Sigmoid colon (tissue), 4 donors: ENCODE results near the gene TGFBR2.

Experiments used
- CTCF ChIP-seq, 4 experiments: fragments of 450-650 bp in 3 of 4; fragments of 200-600 bp in 1 of 4; IDR thresholded peaks; one replicate each; pipeline ENCODE4 v1.5.1; 2016 to 2019; ENCODE audit warnings: antibody characterized with exemption in 4 of 4, mild to moderate bottlenecking in 3 of 4, moderate library complexity in 2 of 4
- EP300 ChIP-seq, 4 donors: sonication (generic); formaldehyde crosslinking; IDR thresholded peaks; one replicate each; pipeline ENCODE4 v1.6.1; 2017; ENCODE audit warnings: antibody characterized with exemption in 4 of 4
- POLR2A ChIP-seq, 2 donors: fragments of 450-650 bp; IDR thresholded peaks; one replicate each; pipeline ENCODE4 v1.6.1; 2016; ENCODE audit warnings: antibody characterized with exemption in 2 of 2, mild to moderate bottlenecking in 2 of 2, moderate library complexity in 2 of 2
- POLR2AphosphoS5 ChIP-seq, 4 donors: sonication (generic); formaldehyde crosslinking; IDR thresholded peaks; one replicate each; pipeline ENCODE4 v1.6.1; 2017; ENCODE audit warnings: antibody characterized with exemption in 4 of 4

GRCh38 chr3:30681649-30682211, 75.3 kb downstream of the TGFBR2 start:
- TF ChIP-seq CTCF (IDR thresholded peaks at IDR 0.05) = no peak
- TF ChIP-seq POLR2A (IDR thresholded peaks at IDR 0.05) = no peak
- TF ChIP-seq EP300 (IDR thresholded peaks at IDR 0.05) = no peak
- TF ChIP-seq POLR2AphosphoS5 (IDR thresholded peaks at IDR 0.05) = peak in 3 of 4 donors; percentile 7 to 59 (median 43)
